ENCODE results near the gene ZNF639.

ZNF639 gene

DNA sequence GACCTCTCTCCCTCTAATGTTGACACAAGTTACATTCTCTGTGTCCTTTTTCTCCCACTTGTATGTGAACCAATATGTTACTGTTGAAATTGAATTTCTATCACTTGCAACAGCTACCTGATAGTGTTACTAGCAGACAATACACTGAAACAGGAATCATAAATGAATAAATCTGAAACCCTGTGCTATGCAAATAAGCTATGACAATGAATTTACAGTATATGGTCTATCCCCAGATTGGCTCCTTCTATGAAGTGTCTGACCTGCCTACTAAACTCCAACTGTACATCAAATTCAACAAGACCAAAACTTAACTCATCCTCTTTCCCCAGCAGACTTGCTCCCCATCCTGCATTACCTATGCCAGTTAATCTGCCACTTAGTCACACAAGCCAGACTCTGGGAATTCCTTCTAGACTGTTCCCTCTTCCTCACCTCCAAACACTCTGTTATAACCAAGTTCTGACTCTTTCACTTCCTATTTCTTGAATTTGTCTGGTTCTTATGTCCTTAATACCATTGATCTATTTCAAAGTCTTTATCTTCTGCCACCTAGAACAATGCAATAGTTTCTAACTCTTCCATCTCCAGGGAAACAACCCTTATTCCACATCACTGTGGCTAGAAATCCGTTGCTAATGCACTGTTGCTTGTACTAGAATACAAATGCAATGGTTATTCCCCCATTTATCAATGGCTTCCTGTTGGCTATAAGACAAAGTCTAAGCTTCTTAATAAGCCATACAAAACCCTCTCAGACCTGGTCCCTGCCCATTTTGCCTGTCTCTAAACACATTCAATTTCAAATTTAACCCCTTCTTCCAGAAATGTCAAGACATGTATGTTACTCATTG is 13.4 kb upstream of the ZNF639 start:
- DNase-seq (ENCODE audit: low spot score), result no peak

DNA sequence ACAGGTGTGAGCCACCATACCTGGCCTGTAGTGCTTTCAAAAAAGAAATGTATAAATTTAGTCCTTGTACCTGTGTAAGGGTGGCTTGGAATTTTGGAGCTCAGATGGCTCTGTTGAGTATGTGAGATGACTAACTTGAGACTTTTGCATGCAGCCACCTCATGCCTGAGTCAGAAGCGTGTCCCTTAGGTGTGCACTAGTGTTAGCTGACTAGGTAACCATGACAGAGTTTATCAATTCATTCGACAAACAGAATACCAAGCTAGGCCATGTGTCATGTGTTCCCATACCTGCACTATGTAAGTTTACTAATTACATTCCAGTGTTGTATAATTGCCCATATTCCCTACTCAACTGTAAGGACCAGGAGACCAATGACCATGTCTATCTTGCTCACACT is 4.0 kb upstream of the ZNF639 start:
- DNase-seq (ENCODE audit: low spot score), result no peak

- DNase-seq (ENCODE audit: low spot score), result peak; percentile 37
Measured at GRCh38 chr3:179321668-179322285, 1.1 kb upstream of the ZNF639 start.

- DNase-seq (ENCODE audit: low spot score), result peak; percentile 83
Measured at GRCh38 chr3:179323197-179324110, 623 bp downstream of the ZNF639 start.

GRCh38 chr3:179324270-179324754 is 1.5 kb downstream of the ZNF639 start:
- peak; percentile 40 for DNase-seq (ENCODE audit: low spot score)

DNA sequence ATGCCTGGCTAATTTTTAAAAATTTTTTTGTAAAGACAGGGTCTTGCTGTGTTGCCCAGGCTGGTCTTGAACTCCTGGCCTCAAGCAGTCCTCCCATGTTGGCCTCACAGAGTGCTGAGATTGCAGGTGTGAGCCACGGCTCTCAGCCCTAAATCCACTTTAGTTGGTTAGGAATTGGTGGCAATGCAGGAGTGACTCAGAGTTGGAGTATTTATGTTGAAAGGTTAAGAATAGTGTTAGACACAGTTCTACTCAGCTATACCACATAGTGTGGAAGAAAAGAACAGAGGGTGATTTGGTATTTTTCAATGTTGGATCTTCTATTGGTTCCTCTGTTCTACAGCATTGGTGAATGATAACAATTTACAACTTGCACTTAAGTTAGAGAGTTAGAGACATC is 7.6 kb downstream of the ZNF639 start:
- no peak for DNase-seq (ENCODE audit: low spot score)

- no peak for DNase-seq (ENCODE audit: low spot score)
Measured at GRCh38 chr3:179332240-179332639, 9.4 kb downstream of the ZNF639 start.

- no peak for DNase-seq (ENCODE audit: low spot score)
Measured at GRCh38 chr3:179333084-179333483, 10.3 kb downstream of the ZNF639 start.

- no peak for DNase-seq (ENCODE audit: low spot score)
Measured at GRCh38 chr3:179336345-179336929, 13.6 kb downstream of the ZNF639 start.

GRCh38 chr3:179347345-179348194 is 24.7 kb downstream of the ZNF639 start, which contains the start of gene MFN1:
Gene MFN1 (plus strand): TSS chr3:179347709. CDS start chr3:179348852, 1,143 bp downstream.
- peak; percentile 92 for DNase-seq (ENCODE audit: low spot score)

- no peak for DNase-seq (ENCODE audit: low spot score)
Measured at GRCh38 chr3:179348325-179349013, 25.6 kb downstream of the ZNF639 start.

- no peak for DNase-seq (ENCODE audit: low spot score)
Measured at GRCh38 chr3:179355996-179356395, 33.2 kb downstream of the ZNF639 start.

- no peak for DNase-seq (ENCODE audit: low spot score)
Measured at GRCh38 chr3:179363332-179363731, 40.5 kb downstream of the ZNF639 start.

GRCh38 chr3:179369621-179370020 is 46.8 kb downstream of the ZNF639 start:
- no peak for DNase-seq (ENCODE audit: low spot score)

DNA sequence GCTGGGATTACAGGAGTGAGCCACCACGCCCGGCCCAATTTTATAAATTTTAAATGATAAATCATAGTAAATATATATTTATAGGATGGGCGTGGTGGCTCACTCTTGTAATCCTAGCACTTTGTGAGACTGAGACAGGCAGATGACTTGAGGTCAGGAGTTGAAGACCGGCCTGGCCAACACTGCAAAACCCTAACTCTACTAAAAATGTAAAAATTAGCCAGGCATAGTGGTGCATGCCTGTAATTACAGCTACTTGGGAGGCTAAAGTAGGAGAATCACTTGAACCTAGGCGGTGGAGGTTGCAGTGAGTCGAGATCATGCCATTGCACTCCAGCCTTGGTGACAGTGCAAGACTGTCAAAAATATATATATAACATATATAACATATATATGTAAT is 51.1 kb downstream of the ZNF639 start:
- DNase-seq (ENCODE audit: low spot score), result no peak

DNA sequence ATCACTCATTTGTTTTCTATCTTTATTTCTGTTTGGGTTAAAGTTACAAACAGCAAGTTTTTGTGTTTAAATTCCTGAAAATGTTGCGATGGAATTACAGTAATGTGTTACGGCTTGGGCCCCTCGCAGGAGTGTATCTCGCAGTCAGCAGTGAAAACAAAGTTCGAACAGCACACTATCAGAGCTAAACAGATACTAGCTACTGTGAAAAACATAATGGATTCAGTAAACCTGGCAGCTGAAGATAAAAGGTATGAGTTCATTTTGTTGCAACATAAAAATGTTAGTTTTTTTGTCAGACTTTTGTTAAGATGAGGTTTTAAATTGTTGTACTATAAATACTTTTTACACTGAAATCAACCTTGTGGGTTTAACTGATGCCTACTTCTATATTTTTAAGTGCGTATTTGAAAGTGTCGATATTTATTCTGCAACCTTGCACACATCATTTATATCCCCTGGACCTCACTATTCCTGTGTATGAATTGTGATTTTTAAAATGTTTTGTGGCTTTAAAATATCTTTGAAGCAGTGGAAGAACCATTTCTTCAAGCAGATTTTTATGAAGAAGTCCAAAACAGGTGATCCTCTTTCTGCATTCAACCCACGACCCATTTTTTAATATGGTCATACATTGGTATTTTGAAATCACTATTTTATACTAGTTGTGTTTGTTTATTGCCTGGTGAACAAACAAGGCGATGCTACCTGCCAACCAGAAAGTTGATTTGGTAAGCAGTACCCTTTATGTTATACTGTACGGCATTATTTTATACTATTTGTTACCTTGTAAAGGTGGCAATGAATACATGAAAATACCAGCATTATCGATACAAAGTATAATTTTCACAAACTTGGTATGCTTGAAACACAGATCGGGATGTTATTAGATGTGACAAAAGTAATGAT is 52.5 kb downstream of the ZNF639 start:
- DNase-seq (ENCODE audit: low spot score), result no peak

DNA sequence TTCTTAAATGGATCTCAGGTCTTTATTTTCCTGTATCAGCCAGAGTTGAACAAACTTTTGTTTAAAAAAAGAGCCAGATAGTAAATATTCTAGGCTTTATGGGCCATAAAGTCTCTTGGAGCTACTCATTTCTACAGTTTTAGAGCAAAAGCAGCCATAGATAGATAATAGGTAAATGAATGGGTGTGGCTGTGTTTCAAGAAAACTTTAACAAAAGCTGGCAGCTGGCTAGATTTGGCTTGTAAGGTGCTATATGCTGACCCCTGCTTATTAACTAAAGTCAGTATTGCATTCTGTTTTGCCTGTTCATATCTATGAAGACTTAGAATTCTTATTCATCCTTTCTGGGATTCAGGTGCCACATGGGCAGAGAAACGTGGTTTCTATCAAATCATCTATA is 53.6 kb downstream of the ZNF639 start:
- no peak for DNase-seq (ENCODE audit: low spot score)
